ENCODE data around the gene HOXD9.
A peak's percentile ranks its signal among the peaks of the same experiment; 100 is the strongest.

Gene HOXD9

DNA sequence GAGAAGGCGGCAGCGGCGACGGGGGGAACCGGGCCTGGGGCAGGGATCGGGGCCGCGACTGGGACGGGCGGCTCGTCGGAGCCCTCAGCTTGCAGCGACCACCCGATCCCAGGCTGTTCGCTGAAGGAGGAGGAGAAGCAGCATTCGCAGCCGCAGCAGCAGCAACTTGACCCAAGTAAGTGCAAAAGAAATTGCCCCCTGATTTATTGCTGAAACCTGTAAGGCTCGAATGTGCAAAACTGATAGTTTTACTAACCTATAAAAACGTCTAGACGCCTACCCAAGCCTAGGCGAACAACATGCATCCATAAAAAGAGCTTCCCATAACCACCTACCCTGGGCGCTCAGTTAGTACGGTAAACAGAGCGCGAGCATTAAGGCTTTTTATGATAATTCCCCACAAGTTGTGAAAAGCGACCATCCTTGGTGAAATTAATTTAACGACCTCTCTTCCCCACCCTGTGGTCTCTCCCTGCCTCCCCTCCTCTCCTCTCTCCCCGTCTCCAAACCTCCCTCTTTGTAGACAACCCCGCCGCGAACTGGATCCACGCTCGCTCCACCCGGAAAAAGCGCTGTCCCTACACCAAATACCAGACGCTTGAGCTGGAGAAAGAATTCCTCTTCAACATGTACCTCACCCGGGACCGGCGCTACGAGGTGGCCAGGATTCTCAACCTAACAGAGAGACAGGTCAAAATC lies 1.0 kb downstream of the HOXD9 start:
- H3K4me3 ChIP-seq (ENCODE audit: low read depth, low read length) = peak overlapping the region; percentile 28
- in situ Hi-C loops (cut with HindIII; ENCODE audit: low sequenced_read_pairs) = no loop called here
- DNase-seq (ENCODE audit: low read depth, low spot score) = no peak
- TF ChIP-seq, protein P1, sequence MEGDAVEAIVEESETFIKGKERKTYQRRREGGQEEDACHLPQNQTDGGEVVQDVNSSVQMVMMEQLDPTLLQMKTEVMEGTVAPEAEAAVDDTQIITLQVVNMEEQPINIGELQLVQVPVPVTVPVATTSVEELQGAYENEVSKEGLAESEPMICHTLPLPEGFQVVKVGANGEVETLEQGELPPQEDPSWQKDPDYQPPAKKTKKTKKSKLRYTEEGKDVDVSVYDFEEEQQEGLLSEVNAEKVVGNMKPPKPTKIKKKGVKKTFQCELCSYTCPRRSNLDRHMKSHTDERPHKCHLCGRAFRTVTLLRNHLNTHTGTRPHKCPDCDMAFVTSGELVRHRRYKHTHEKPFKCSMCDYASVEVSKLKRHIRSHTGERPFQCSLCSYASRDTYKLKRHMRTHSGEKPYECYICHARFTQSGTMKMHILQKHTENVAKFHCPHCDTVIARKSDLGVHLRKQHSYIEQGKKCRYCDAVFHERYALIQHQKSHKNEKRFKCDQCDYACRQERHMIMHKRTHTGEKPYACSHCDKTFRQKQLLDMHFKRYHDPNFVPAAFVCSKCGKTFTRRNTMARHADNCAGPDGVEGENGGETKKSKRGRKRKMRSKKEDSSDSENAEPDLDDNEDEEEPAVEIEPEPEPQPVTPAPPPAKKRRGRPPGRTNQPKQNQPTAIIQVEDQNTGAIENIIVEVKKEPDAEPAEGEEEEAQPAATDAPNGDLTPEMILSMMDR (IDR thresholded peaks at IDR 0.05; ENCODE audit: low read depth, low read length) = no peak

GRCh38 chr2:176124110-176124946 lies 1.8 kb downstream of the HOXD9 start:
- in situ Hi-C loops (cut with HindIII; ENCODE audit: low sequenced_read_pairs) = no loop called here
- H3K4me3 ChIP-seq (ENCODE audit: low read depth, low read length) = no peak overlapping the region
- TF ChIP-seq, protein P1 (IDR thresholded peaks at IDR 0.05; ENCODE audit: low read depth, low read length) = no peak
- DNase-seq (ENCODE audit: low read depth, low spot score) = no peak

- TF ChIP-seq, protein P1 (IDR thresholded peaks at IDR 0.05; ENCODE audit: low read depth, low read length) = no peak
- in situ Hi-C loops (cut with HindIII; ENCODE audit: low sequenced_read_pairs) = no loop called here
- no peak for DNase-seq (ENCODE audit: low read depth, low spot score)
- no peak overlapping the region for H3K4me3 ChIP-seq (ENCODE audit: low read depth, low read length)
Observed at GRCh38 chr2:176124947-176125771, 2.6 kb downstream of the HOXD9 start.

DNA sequence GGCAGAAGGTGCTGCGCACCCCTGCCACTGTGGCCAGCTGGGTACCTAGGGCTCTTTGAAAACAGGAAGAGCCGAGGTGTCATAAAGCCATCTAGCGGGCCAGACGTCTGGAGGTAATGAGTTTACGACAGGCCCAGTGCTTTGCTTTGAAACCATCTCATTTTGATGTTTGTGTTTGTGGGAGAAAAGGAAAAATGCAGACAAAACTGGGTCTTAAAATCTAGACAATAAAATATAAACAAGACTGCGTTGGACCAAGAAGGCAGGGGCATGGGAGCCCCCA lies 3.2 kb downstream of the HOXD9 start:
- TF ChIP-seq, protein P1 (IDR thresholded peaks at IDR 0.05; ENCODE audit: low read depth, low read length) = no peak
- H3K4me3 ChIP-seq (ENCODE audit: low read depth, low read length) = no peak overlapping the region
- in situ Hi-C loops (cut with HindIII; ENCODE audit: low sequenced_read_pairs) = no loop called here
- no peak for DNase-seq (ENCODE audit: low read depth, low spot score)

DNA sequence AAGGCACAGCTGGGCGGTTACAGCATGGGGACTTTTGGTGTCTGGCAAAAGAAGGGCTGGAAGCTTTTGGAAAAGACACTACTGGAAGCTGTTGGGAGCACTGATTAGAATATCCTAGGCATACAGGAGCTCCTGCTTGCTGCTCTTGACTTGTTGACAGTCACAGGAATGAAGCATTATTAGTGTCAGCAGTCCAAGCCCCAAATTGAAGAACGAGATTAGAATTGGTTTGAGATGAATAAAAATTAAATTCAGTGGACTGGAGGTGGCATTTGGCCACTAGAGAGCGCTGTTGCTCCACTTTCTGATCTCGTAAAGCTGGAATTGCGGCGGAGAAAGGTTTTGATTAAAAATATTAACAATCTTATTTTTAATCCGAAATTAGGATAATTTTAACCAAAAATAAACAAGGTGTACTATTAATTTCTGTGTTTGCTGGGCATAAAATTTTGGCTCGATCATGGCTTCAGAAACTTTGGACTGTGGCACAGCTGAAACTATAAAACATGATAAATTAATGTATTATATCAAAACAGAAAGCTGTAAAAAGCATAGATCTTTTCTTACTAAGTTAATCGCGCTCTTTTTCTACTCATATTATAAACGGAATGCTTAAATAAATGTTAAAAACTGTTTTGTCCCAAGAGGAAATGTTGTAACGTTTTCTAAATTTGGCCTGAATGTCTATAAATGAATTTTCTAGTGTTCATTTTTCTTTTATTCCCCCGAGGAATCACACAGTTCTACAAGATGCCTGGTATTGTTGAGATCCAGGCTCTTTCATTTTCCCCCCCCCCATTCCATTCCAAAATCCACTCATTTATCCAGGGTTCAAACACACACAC lies 4.6 kb downstream of the HOXD9 start:
- no peak overlapping the region for H3K4me3 ChIP-seq (ENCODE audit: low read depth, low read length)
- peak; percentile 65 for DNase-seq (ENCODE audit: low read depth, low spot score)
- TF ChIP-seq, protein P1 (IDR thresholded peaks at IDR 0.05; ENCODE audit: low read depth, low read length) = peak; percentile 70
- in situ Hi-C loops (cut with HindIII; ENCODE audit: low sequenced_read_pairs) = no loop called here

DNA sequence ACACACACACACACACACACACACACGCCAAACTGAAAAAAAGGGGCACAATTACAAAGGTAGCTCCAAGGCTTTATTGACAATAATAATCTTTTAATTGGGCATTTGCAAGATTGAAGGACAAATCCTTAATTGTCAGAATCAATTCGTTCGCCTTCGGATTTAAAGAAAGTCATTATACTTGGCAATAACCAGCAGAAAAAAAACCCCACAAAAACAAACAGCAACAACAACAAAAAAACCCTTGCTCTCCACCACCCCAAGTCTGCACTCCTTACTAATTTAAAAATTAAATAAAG lies 5.2 kb downstream of the HOXD9 start:
- in situ Hi-C loops (cut with HindIII; ENCODE audit: low sequenced_read_pairs) = no loop called here
- no peak overlapping the region for H3K4me3 ChIP-seq (ENCODE audit: low read depth, low read length)
- TF ChIP-seq, protein P1 (IDR thresholded peaks at IDR 0.05; ENCODE audit: low read depth, low read length) = no peak
- DNase-seq (ENCODE audit: low read depth, low spot score) = no peak
